WTC11 (cell line): ENCODE measurements around the gene MFGE8. TPM values are rescaled to one million over a fixed set of nuclear protein-coding genes. Genes with fewer than 3 reads are reported as not detected.

ENCODE experiments used
- ATAC-seq: fragments of 200-7000 bp; cut with Tn5 transposase; 2 replicates; pipeline ENCODE4 v1.10.0; 2021; ENCODE audit warnings: mild to moderate bottlenecking, moderate library complexity
- CTCF ChIA-PET: fragments of 300-600 bp; sonication (Branson Sonifier 250); formaldehyde crosslinking; loops from one replicate; lab custom pipeline; 2021; ENCODE audit warnings: antibody characterized with exemption; lab: Charles Lee
- POLR2A ChIA-PET: fragments of 350-600 bp; sonication (Branson Sonifier 250); formaldehyde crosslinking; loops from one replicate; lab custom pipeline; 2021; ENCODE audit warnings: antibody characterized with exemption; lab: Charles Lee
- DNase-seq: peaks from one replicate; pipeline ENCODE4 v3.0.0; 2021; ENCODE audit warnings: low spot score
- H3K27ac Mint-ChIP-seq: 2 replicates; pipeline ENCODE4 v1.8.0; 2021; ENCODE audit warnings: mixed read lengths
- H3K27me3 Mint-ChIP-seq: 2 replicates; pipeline ENCODE4 v1.8.0; 2021; ENCODE audit warnings: low read depth, mild to moderate bottlenecking, moderate library complexity, mixed read lengths
- H3K36me3 Mint-ChIP-seq: 2 replicates; pipeline ENCODE4 v1.8.0; 2021; ENCODE audit warnings: mixed read lengths
- H3K4me1 Mint-ChIP-seq: 2 replicates; pipeline ENCODE4 v1.8.0; 2022; ENCODE audit warnings: mixed read lengths
- H3K4me3 Mint-ChIP-seq: 2 replicates; pipeline ENCODE4 v1.8.0; 2021; ENCODE audit warnings: mild to moderate bottlenecking, moderate library complexity, mixed read lengths
- H3K9me3 Mint-ChIP-seq: 2 replicates; pipeline ENCODE4 v1.8.0; 2021; ENCODE audit warnings: mixed read lengths
- GABPB1 ChIP-seq: sonication (generic); formaldehyde crosslinking; IDR thresholded peaks from 2 replicates; pipeline ENCODE4 v1.8.1; 2023; ENCODE audit warnings: mild to moderate bottlenecking, missing genetic modification reagents
- GRHL2 ChIP-seq: fragments of 250-450 bp; sonication (Bioruptor Pico); IDR thresholded peaks from 2 replicates; pipeline ENCODE4 v1.8.0; 2022; ENCODE audit warnings: mild to moderate bottlenecking, moderate library complexity; ENCODE audit not compliant: insufficient replicate concordance, severe bottlenecking
- KAT7 ChIP-seq: sonication (generic); formaldehyde crosslinking; IDR thresholded peaks from 2 replicates; pipeline ENCODE4 v1.8.1; 2023; ENCODE audit warnings: missing genetic modification reagents, mild to moderate bottlenecking, borderline replicate concordance
- MXD4 ChIP-seq: fragments of 250-450 bp; sonication (Bioruptor Pico); IDR thresholded peaks from 2 replicates; pipeline ENCODE4 v1.8.0; 2021; ENCODE audit warnings: mild to moderate bottlenecking, moderate library complexity, borderline replicate concordance
- SMAD4 ChIP-seq: sonication (generic); formaldehyde crosslinking; IDR thresholded peaks from 2 replicates; pipeline ENCODE4 v1.8.0; 2022; ENCODE audit warnings: mild to moderate bottlenecking, missing genetic modification reagents
- TCF7 ChIP-seq: sonication (generic); formaldehyde crosslinking; IDR thresholded peaks from 2 replicates; pipeline ENCODE4 v1.8.0; 2022; ENCODE audit warnings: mild to moderate bottlenecking, low read depth, missing genetic modification reagents, moderate library complexity
- ZNF138 ChIP-seq: sonication (generic); formaldehyde crosslinking; conservative IDR thresholded peaks from 2 replicates; pipeline ENCODE4 v1.8.1; 2022; ENCODE audit warnings: mild to moderate bottlenecking, moderate library complexity, missing genetic modification reagents
- ZNF219 ChIP-seq: sonication (generic); formaldehyde crosslinking; IDR thresholded peaks from 2 replicates; pipeline ENCODE4 v1.8.0; 2023; ENCODE audit warnings: missing genetic modification reagents, mild to moderate bottlenecking, borderline replicate concordance
- ZNF263 ChIP-seq: sonication (generic); formaldehyde crosslinking; IDR thresholded peaks from 2 replicates; pipeline ENCODE4 v1.8.1; 2022; ENCODE audit warnings: low read depth, mild to moderate bottlenecking, moderate library complexity, missing genetic modification reagents
- ZNF416 ChIP-seq: fragments of 250-450 bp; sonication (Bioruptor Pico); IDR thresholded peaks from 2 replicates; pipeline ENCODE4 v1.9.0; 2021; ENCODE audit warnings: mild to moderate bottlenecking, inconsistent platforms
- total RNA-seq: library from RNA; stranded (reverse); gene quantifications from 3 replicates; pipeline ENCODE4 v1.2.3, GENCODE V29; 2021
- TF ChIP-seq, protein P1 (sequence below): fragments of 250-450 bp; sonication (Bioruptor Pico); IDR thresholded peaks from 2 replicates; pipeline ENCODE4 v1.9.0; 2021; ENCODE audit warnings: mild to moderate bottlenecking, borderline replicate concordance
- TF ChIP-seq, protein P2 (sequence below): sonication (generic); formaldehyde crosslinking; IDR thresholded peaks from 2 replicates; pipeline ENCODE4 v1.8.1; 2022; ENCODE audit warnings: mild to moderate bottlenecking, moderate library complexity, missing genetic modification reagents
- TF ChIP-seq, protein P3 (sequence below): fragments of 250-450 bp; sonication (Bioruptor Pico); IDR thresholded peaks from 2 replicates; pipeline ENCODE4 v1.9.0; 2021; ENCODE audit warnings: mild to moderate bottlenecking
- TF ChIP-seq, protein P4 (sequence below): fragments of 250-450 bp; sonication (Bioruptor Pico); IDR thresholded peaks from 2 replicates; pipeline ENCODE4 v2.1.2; 2022; ENCODE audit warnings: mild to moderate bottlenecking, moderate library complexity
- TF ChIP-seq, protein P5 (sequence below): fragments of 250-450 bp; sonication (Bioruptor Pico); IDR thresholded peaks from 2 replicates; pipeline ENCODE4 v1.9.0; 2021; ENCODE audit warnings: mild to moderate bottlenecking
- TF ChIP-seq, protein P6 (sequence below): sonication (generic); formaldehyde crosslinking; IDR thresholded peaks from 2 replicates; pipeline ENCODE4 v1.8.1; 2023; ENCODE audit warnings: mild to moderate bottlenecking, missing genetic modification reagents, moderate library complexity
- TF ChIP-seq, protein P7 (sequence below): sonication (generic); formaldehyde crosslinking; IDR thresholded peaks from 2 replicates; pipeline ENCODE4 v1.8.0; 2022; ENCODE audit warnings: mild to moderate bottlenecking, missing genetic modification reagents
- TF ChIP-seq, protein P8 (sequence below): sonication (generic); formaldehyde crosslinking; IDR thresholded peaks from 2 replicates; pipeline ENCODE4 v1.8.1; 2022; ENCODE audit warnings: mild to moderate bottlenecking, missing genetic modification reagents, moderate library complexity, borderline replicate concordance
- TF ChIP-seq, protein P9 (sequence below): sonication (generic); formaldehyde crosslinking; IDR thresholded peaks from 2 replicates; pipeline ENCODE4 v1.8.1; 2022; ENCODE audit warnings: missing genetic modification reagents, borderline replicate concordance

The MFGE8 gene
- total RNA-seq, 1 experiment from 2014 or later = 719 TPM

DNA sequence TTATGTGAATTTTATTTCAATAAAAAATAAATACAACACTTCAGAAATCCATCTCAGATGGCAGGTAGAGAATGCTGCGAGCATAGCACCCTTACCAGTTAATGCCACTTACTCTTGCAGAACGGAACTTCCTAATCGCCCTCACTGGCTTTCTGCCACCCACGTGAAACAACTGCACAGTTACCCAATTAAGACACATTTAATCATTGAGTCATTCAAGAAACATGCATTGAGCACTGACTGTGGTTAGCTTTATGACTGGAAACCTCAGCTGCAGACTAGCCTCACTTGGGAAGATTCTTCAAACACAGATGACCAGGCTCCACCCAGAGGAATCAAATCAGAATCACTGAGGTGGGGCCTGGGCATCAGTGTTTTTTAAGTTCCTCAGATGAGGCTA is 5.6 kb upstream of the MFGE8 start (continued):
- TF ChIP-seq, protein P1, sequence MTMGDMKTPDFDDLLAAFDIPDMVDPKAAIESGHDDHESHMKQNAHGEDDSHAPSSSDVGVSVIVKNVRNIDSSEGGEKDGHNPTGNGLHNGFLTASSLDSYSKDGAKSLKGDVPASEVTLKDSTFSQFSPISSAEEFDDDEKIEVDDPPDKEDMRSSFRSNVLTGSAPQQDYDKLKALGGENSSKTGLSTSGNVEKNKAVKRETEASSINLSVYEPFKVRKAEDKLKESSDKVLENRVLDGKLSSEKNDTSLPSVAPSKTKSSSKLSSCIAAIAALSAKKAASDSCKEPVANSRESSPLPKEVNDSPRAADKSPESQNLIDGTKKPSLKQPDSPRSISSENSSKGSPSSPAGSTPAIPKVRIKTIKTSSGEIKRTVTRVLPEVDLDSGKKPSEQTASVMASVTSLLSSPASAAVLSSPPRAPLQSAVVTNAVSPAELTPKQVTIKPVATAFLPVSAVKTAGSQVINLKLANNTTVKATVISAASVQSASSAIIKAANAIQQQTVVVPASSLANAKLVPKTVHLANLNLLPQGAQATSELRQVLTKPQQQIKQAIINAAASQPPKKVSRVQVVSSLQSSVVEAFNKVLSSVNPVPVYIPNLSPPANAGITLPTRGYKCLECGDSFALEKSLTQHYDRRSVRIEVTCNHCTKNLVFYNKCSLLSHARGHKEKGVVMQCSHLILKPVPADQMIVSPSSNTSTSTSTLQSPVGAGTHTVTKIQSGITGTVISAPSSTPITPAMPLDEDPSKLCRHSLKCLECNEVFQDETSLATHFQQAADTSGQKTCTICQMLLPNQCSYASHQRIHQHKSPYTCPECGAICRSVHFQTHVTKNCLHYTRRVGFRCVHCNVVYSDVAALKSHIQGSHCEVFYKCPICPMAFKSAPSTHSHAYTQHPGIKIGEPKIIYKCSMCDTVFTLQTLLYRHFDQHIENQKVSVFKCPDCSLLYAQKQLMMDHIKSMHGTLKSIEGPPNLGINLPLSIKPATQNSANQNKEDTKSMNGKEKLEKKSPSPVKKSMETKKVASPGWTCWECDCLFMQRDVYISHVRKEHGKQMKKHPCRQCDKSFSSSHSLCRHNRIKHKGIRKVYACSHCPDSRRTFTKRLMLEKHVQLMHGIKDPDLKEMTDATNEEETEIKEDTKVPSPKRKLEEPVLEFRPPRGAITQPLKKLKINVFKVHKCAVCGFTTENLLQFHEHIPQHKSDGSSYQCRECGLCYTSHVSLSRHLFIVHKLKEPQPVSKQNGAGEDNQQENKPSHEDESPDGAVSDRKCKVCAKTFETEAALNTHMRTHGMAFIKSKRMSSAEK (CRISPR knock-in tag) = no peak
- TF ChIP-seq MXD4 (CRISPR knock-in tag) (no peak), ZNF138 (CRISPR knock-in tag) (no peak), KAT7 (no peak)
- TF ChIP-seq, protein P2, sequence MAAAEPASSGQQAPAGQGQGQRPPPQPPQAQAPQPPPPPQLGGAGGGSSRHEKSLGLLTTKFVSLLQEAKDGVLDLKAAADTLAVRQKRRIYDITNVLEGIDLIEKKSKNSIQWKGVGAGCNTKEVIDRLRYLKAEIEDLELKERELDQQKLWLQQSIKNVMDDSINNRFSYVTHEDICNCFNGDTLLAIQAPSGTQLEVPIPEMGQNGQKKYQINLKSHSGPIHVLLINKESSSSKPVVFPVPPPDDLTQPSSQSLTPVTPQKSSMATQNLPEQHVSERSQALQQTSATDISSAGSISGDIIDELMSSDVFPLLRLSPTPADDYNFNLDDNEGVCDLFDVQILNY (CRISPR knock-in tag) = no peak

DNA sequence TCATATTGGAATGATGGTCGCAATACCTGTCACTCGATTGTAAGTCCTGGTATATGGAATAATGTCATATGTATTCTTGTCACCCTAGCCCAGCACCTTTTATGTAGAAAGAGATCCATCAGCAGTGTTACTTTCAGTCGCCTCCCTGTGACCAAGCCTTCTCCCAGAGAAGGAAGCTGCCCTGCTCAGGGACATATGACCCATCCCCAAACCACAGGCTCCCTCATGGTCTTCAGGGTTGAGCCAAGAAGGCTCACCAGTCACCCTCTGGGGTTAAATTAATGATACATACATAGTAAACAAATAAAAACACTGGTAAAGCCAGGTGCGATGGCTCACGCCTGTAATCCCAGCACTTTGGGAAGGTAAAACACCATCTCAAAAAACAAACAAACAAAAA is 4.6 kb upstream of the MFGE8 start:
- Mint-ChIP-seq H3K27ac (no peak overlapping the region), H3K27me3 (no peaks in the 10 kb centered on the region), H3K9me3 (peaks cover 3% of the 10 kb centered on the region; the same call in 1 of the 2 replicates), H3K4me3 (no peak overlapping the region), H3K4me1 (peaks cover 18% of the 10 kb centered on the region), H3K36me3 (no peaks in the 10 kb centered on the region)
- DNase-seq (no peak), ATAC-seq (no peak)
- CTCF ChIA-PET = interaction anchor here (1.1 kb wide), 1 partner anchor 13 kb away, joined by 4 read pairs; no protein-coding TSS in a partner anchor
- POLR2A ChIA-PET = no interaction called here
- TF ChIP-seq SMAD4 (CRISPR knock-in tag) = no peak
- TF ChIP-seq, protein P3, sequence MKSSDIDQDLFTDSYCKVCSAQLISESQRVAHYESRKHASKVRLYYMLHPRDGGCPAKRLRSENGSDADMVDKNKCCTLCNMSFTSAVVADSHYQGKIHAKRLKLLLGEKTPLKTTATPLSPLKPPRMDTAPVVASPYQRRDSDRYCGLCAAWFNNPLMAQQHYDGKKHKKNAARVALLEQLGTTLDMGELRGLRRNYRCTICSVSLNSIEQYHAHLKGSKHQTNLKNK (CRISPR knock-in tag) = no peak
- no peak for TF ChIP-seq ZNF416 (CRISPR knock-in tag)
- TF ChIP-seq MXD4 (CRISPR knock-in tag) = no peak
- TF ChIP-seq, protein P4, sequence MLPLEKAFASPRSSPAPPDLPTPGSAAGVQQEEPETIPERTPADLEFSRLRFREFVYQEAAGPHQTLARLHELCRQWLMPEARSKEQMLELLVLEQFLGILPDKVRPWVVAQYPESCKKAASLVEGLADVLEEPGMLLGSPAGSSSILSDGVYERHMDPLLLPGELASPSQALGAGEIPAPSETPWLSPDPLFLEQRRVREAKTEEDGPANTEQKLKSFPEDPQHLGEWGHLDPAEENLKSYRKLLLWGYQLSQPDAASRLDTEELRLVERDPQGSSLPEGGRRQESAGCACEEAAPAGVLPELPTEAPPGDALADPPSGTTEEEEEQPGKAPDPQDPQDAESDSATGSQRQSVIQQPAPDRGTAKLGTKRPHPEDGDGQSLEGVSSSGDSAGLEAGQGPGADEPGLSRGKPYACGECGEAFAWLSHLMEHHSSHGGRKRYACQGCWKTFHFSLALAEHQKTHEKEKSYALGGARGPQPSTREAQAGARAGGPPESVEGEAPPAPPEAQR (CRISPR knock-in tag) = no peak
- TF ChIP-seq ZNF263 (CRISPR knock-in tag) = no peak
- TF ChIP-seq, protein P5, sequence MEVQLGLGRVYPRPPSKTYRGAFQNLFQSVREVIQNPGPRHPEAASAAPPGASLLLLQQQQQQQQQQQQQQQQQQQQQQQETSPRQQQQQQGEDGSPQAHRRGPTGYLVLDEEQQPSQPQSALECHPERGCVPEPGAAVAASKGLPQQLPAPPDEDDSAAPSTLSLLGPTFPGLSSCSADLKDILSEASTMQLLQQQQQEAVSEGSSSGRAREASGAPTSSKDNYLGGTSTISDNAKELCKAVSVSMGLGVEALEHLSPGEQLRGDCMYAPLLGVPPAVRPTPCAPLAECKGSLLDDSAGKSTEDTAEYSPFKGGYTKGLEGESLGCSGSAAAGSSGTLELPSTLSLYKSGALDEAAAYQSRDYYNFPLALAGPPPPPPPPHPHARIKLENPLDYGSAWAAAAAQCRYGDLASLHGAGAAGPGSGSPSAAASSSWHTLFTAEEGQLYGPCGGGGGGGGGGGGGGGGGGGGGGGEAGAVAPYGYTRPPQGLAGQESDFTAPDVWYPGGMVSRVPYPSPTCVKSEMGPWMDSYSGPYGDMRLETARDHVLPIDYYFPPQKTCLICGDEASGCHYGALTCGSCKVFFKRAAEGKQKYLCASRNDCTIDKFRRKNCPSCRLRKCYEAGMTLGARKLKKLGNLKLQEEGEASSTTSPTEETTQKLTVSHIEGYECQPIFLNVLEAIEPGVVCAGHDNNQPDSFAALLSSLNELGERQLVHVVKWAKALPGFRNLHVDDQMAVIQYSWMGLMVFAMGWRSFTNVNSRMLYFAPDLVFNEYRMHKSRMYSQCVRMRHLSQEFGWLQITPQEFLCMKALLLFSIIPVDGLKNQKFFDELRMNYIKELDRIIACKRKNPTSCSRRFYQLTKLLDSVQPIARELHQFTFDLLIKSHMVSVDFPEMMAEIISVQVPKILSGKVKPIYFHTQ = no peak
- no peak for TF ChIP-seq TCF7 (CRISPR knock-in tag)
- no peak for TF ChIP-seq GABPB1 (CRISPR knock-in tag)
- no peak for TF ChIP-seq GRHL2
- TF ChIP-seq ZNF219 (CRISPR knock-in tag) = no peak
- TF ChIP-seq, protein P6, sequence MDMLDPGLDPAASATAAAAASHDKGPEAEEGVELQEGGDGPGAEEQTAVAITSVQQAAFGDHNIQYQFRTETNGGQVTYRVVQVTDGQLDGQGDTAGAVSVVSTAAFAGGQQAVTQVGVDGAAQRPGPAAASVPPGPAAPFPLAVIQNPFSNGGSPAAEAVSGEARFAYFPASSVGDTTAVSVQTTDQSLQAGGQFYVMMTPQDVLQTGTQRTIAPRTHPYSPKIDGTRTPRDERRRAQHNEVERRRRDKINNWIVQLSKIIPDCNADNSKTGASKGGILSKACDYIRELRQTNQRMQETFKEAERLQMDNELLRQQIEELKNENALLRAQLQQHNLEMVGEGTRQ (CRISPR knock-in tag) = no peak
- TF ChIP-seq, protein P7, sequence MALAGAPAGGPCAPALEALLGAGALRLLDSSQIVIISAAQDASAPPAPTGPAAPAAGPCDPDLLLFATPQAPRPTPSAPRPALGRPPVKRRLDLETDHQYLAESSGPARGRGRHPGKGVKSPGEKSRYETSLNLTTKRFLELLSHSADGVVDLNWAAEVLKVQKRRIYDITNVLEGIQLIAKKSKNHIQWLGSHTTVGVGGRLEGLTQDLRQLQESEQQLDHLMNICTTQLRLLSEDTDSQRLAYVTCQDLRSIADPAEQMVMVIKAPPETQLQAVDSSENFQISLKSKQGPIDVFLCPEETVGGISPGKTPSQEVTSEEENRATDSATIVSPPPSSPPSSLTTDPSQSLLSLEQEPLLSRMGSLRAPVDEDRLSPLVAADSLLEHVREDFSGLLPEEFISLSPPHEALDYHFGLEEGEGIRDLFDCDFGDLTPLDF (CRISPR knock-in tag) = no peak
- TF ChIP-seq, protein P8, sequence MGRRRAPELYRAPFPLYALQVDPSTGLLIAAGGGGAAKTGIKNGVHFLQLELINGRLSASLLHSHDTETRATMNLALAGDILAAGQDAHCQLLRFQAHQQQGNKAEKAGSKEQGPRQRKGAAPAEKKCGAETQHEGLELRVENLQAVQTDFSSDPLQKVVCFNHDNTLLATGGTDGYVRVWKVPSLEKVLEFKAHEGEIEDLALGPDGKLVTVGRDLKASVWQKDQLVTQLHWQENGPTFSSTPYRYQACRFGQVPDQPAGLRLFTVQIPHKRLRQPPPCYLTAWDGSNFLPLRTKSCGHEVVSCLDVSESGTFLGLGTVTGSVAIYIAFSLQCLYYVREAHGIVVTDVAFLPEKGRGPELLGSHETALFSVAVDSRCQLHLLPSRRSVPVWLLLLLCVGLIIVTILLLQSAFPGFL (CRISPR knock-in tag) = no peak
- TF ChIP-seq, protein P9, sequence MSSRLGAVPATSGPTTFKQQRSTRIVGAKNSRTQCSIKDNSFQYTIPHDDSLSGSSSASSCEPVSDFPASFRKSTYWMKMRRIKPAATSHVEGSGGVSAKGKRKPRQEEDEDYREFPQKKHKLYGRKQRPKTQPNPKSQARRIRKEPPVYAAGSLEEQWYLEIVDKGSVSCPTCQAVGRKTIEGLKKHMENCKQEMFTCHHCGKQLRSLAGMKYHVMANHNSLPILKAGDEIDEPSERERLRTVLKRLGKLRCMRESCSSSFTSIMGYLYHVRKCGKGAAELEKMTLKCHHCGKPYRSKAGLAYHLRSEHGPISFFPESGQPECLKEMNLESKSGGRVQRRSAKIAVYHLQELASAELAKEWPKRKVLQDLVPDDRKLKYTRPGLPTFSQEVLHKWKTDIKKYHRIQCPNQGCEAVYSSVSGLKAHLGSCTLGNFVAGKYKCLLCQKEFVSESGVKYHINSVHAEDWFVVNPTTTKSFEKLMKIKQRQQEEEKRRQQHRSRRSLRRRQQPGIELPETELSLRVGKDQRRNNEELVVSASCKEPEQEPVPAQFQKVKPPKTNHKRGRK = no peak
